ENCODE results near the gene LARGE1.

LARGE1 gene

GRCh38 chr22:33271390-33272161 is 648.7 kb downstream of the LARGE1 start:
- FAIRE-seq, result no peak

GRCh38 chr22:33270596-33270995 is 649.7 kb downstream of the LARGE1 start:
- no peak for FAIRE-seq

GRCh38 chr22:33261699-33262098 is 658.6 kb downstream of the LARGE1 start:
- FAIRE-seq, result no peak

GRCh38 chr22:33260498-33260897 is 659.8 kb downstream of the LARGE1 start:
- FAIRE-seq, result no peak

- no peak for FAIRE-seq
Observed at GRCh38 chr22:33255791-33256190, 664.5 kb downstream of the LARGE1 start.

- no peak for FAIRE-seq
Observed at GRCh38 chr22:33248948-33249347, 671.3 kb downstream of the LARGE1 start.

- no peak for FAIRE-seq
Observed at GRCh38 chr22:33247758-33248157, 672.5 kb downstream of the LARGE1 start.

GRCh38 chr22:33242078-33242477 is 678.2 kb downstream of the LARGE1 start:
- FAIRE-seq, result no peak

- FAIRE-seq, result no peak
Observed at GRCh38 chr22:33240888-33241475, 679.3 kb downstream of the LARGE1 start.

GRCh38 chr22:33232071-33232470 is 688.2 kb downstream of the LARGE1 start:
- FAIRE-seq, result no peak

GRCh38 chr22:33227791-33228190 is 692.5 kb downstream of the LARGE1 start:
- FAIRE-seq, result no peak

- FAIRE-seq, result no peak
Observed at GRCh38 chr22:33224841-33225240, 695.4 kb downstream of the LARGE1 start.

All from TTC549 (cell line).